ENCODE results near the gene MROH7. TPM values are rescaled to one million over a fixed set of nuclear protein-coding genes. Genes with fewer than 3 reads are reported as not detected.
A peak's percentile ranks its signal among the peaks of the same experiment; 100 is the strongest.

Gene MROH7
- not detected in 2 replicates for total RNA-seq (2011; cell fraction: chromatin; rRNA removed; ENCODE audit: low replicate concordance)
- total RNA-seq (2011; cell fraction: nucleolus; rRNA removed) = not detected in 2 replicates
- total RNA-seq (2011; cell fraction: nucleoplasm; rRNA removed) = not detected in 2 replicates
- not detected in 2 replicates for total RNA-seq (2014; rRNA removed)
- not detected in 2 replicates for total RNA-seq (2014; rRNA removed; fragmentation: Illumina TruSeq; extraction: Trizol)
- not detected in 2 replicates for total RNA-seq (2015; rRNA removed; fragmentation: Illumina TruSeq; extraction: Trizol)
- total RNA-seq (2021) = not detected in 2 replicates
- polyA plus RNA-seq (2011; rRNA removed) = 0.03 TPM in 1 of 2 replicates, not detected in the other
- 0.01 TPM in 1 of 2 replicates, not detected in the other for polyA plus RNA-seq (2011; cell fraction: cytosol; rRNA removed)
- polyA plus RNA-seq (2011; cell fraction: nucleus; rRNA removed) = 0.48 TPM in 1 of 2 replicates, not detected in the other
- polyA plus RNA-seq (2012) = 0.04 TPM in 1 of 2 replicates, not detected in the other
- not detected in 2 replicates for polyA plus RNA-seq (2014; fragmentation: Illumina TruSeq; extraction: Trizol)
- polyA plus RNA-seq (2014; fragmentation: Nextera tagmentation; extraction: Ambion mirVana) = not detected
- polyA plus RNA-seq (2014; rRNA removed) = not detected in 2 replicates
- 0.24 TPM in 1 of 2 replicates, not detected in the other for polyA minus RNA-seq (2011; rRNA and poly(A)+ RNA removed)
- not detected in 2 replicates for polyA minus RNA-seq (2011; cell fraction: cytosol; rRNA and poly(A)+ RNA removed)
- 0.33 TPM in 1 of 2 replicates, not detected in the other for polyA minus RNA-seq (2011; cell fraction: nucleus; rRNA and poly(A)+ RNA removed)
- not detected for Bru-seq, nascent RNA
- BruChase-seq, experiment 1, labeled RNA remaining after a 2-hour chase = not detected
- BruChase-seq, experiment 2, labeled RNA remaining after a 6-hour chase = not detected
- long read RNA-seq, experiment 1 = 0 reads
- long read RNA-seq, experiment 2 = 0 reads
- long read RNA-seq, experiment 3 = 0 reads

GRCh38 chr1:54640863-54641836 is at the start of gene MROH7:
Gene MROH7 (plus strand): TSS chr1:54641786. CDS start chr1:54652927, 11,141 bp downstream.
- Histone ChIP-seq H3K27me3 (ENCODE audit: control insufficient read depth in 2 of 2, insufficient read depth in 2 of 2, low read length in 2 of 2) (peaks cover 0 to 5% of the 10 kb centered on the region in 2 experiments; a peak in 1 of 5 replicates), H3K9ac (ENCODE audit: insufficient read depth in 1 of 2, low read depth in 2 of 2, low read length in 2 of 2) (no peak within 1 kb of the TSS; a peak in 1 of 4 replicates), H3K4me1 (replicated peaks in 1 of 2; ENCODE audit: control insufficient read depth in 2 of 2, insufficient read depth in 2 of 2, low read length in 2 of 2) (peaks cover 5 to 15% of the 10 kb centered on the region in 2 experiments), H3K79me2 (ENCODE audit: control insufficient read depth, insufficient read depth, low read length) (no peaks in the 10 kb centered on the region), H3K9me3 (replicated peaks; ENCODE audit: control insufficient read depth, insufficient read depth, low read depth, low read length) (no peaks in the 10 kb centered on the region; the same call in 1 of the 2 replicates), H3K36me3 (ENCODE audit: control insufficient read depth, insufficient read depth, low read length) (no peaks in the 10 kb centered on the region), H3K4me3 (no peak within 1 kb of the TSS), H3K27ac (ENCODE audit: extremely low read depth, low read depth, low read length) (no peak within 1 kb of the TSS), H4K20me1 (replicated peaks; ENCODE audit: control insufficient read depth, insufficient read depth, low read length) (no peaks in the 10 kb centered on the region), H3K9me1 (ENCODE audit: control insufficient read depth, insufficient read depth, low read length) (no peaks in the 10 kb centered on the region), H2AFZ (ENCODE audit: low read depth, low read length) (no peak within 1 kb of the TSS), H3K4me2 (ENCODE audit: insufficient read depth, low read length) (no peak within 1 kb of the TSS; the same call in 1 of the 2 replicates)
- in situ Hi-C loops (cut with MboI) (no loop called here), intact Hi-C loops (cut with micrococcal nuclease) (no loop called here)
- ATAC-seq = no peak
- POLR2A ChIA-PET = interaction anchor here (1.3 kb wide), 1 partner anchor 9 kb away, joined by 3 read pairs; no protein-coding TSS in a partner anchor
- peak in 2 of 4 experiments; percentile 5 to 36 for DNase-seq (ENCODE audit: extremely low read depth in 1 of 4, low spot score in 3 of 4)
- CTCF ChIA-PET (ENCODE audit: low intra/inter-chr PET ratio) = interaction anchor here (0.6 kb wide), 1 partner anchor 727 kb away, joined by 3 read pairs; no protein-coding TSS in a partner anchor
- no peak for FAIRE-seq
- WGBS (ENCODE audit: insufficient coverage, low coverage, missing lambda C conversion rate) = 10% methylated on average over 8 of the region's 8 CpGs
- BruUV-seq (replicated peaks) = no TSS peak
- no peak for TF ChIP-seq NCOA6 (IDR thresholded peaks at IDR 0.05)
- no peak for TF ChIP-seq CREB3 (tag; conservative IDR thresholded peaks at IDR 0.05; ENCODE audit: low read depth)
- TF ChIP-seq PREB (CRISPR knock-in tag; IDR thresholded peaks at IDR 0.05) = no peak
- no peak for TF ChIP-seq SIX5 (IDR thresholded peaks at IDR 0.05; ENCODE audit: borderline replicate concordance in 1 of 2, insufficient read depth in 1 of 2, low read depth in 1 of 2, low read length in 2 of 2)
- no peak for TF ChIP-seq ILK (tag; IDR thresholded peaks at IDR 0.05; ENCODE audit: borderline replicate concordance, low read depth)
- no peak for TF ChIP-seq HDGF (IDR thresholded peaks at IDR 0.05)
- TF ChIP-seq DACH1 (IDR thresholded peaks at IDR 0.05; ENCODE audit: partially characterized antibody) = no peak
- no peak for TF ChIP-seq ETS2 (tag; IDR thresholded peaks at IDR 0.05; ENCODE audit: borderline replicate concordance, poor library complexity, severe bottlenecking)
- TF ChIP-seq AFF1 (IDR thresholded peaks at IDR 0.05; ENCODE audit: low read depth in 1 of 2, partially characterized antibody in 2 of 2) = no peak
